Measurements from ENCODE around the gene FIGNL1.

The FIGNL1 gene

GRCh38 chr7:50495746-50496145, 45.6 kb upstream of the FIGNL1 start:
- no peak for DNase-seq (ENCODE audit: extremely low spot score)
- CTCF ChIA-PET: no interaction called here
- no peak for TF ChIP-seq CTBP1 (IDR thresholded peaks at IDR 0.05; ENCODE audit: borderline replicate concordance)
- POLR2A ChIA-PET: no interaction called here

GRCh38 chr7:50492770-50493519, 42.8 kb upstream of the FIGNL1 start:
- no peak for DNase-seq (ENCODE audit: extremely low spot score)
- ChIA-PET CTCF (no interaction called here), POLR2A (no interaction called here)
- TF ChIP-seq HDGF (IDR thresholded peaks at IDR 0.05; ENCODE audit: borderline replicate concordance) (no peak), FOXK2 (IDR thresholded peaks at IDR 0.05) (no peak)

- ChIA-PET POLR2A (no interaction called here), CTCF (no interaction called here)
- TF ChIP-seq FOXK2 (IDR thresholded peaks at IDR 0.05): no peak
- no peak for DNase-seq (ENCODE audit: extremely low spot score)
Measured at GRCh38 chr7:50491943-50492342, 41.8 kb upstream of the FIGNL1 start.

- POLR2A ChIA-PET: no interaction called here
- TF ChIP-seq NFRKB (IDR thresholded peaks at IDR 0.05) (no peak), ELF4 (IDR thresholded peaks at IDR 0.05) (no peak), LEF1 (IDR thresholded peaks at IDR 0.05; ENCODE audit: borderline replicate concordance) (no peak), ZNF384 (IDR thresholded peaks at IDR 0.05) (no peak), SUZ12 (IDR thresholded peaks at IDR 0.05) (no peak), BHLHE40 (IDR thresholded peaks at IDR 0.05; ENCODE audit: borderline replicate concordance) (no peak), CTBP1 (IDR thresholded peaks at IDR 0.05; ENCODE audit: borderline replicate concordance) (no peak), TARDBP (IDR thresholded peaks at IDR 0.05) (no peak), FOXM1 (IDR thresholded peaks at IDR 0.05; ENCODE audit: borderline replicate concordance) (no peak), SP1 (IDR thresholded peaks at IDR 0.05) (no peak), FOXA1 (IDR thresholded peaks at IDR 0.05) (no peak), ARNT (IDR thresholded peaks at IDR 0.05) (no peak), HDGF (IDR thresholded peaks at IDR 0.05; ENCODE audit: borderline replicate concordance) (no peak), PKNOX1 (IDR thresholded peaks at IDR 0.05) (no peak), L3MBTL2 (conservative IDR thresholded peaks at IDR 0.05) (no peak), FOXK2 (IDR thresholded peaks at IDR 0.05) (no peak)
- CTCF ChIA-PET: no interaction called here
- DNase-seq (ENCODE audit: extremely low spot score): no peak
Measured at GRCh38 chr7:50491209-50491608, 41.1 kb upstream of the FIGNL1 start.

- ChIA-PET CTCF (no interaction called here), POLR2A (no interaction called here)
- no peak for DNase-seq (ENCODE audit: extremely low spot score)
- no peak for TF ChIP-seq SP1 (IDR thresholded peaks at IDR 0.05)
Measured at GRCh38 chr7:50488379-50488778, 38.2 kb upstream of the FIGNL1 start.

GRCh38 chr7:50486512-50486911, 36.4 kb upstream of the FIGNL1 start:
- no peak for TF ChIP-seq ELF4 (IDR thresholded peaks at IDR 0.05)
- no peak for TF ChIP-seq FOXM1 (IDR thresholded peaks at IDR 0.05; ENCODE audit: borderline replicate concordance)
- no peak for TF ChIP-seq ZNF384 (IDR thresholded peaks at IDR 0.05)
- no peak for TF ChIP-seq L3MBTL2 (conservative IDR thresholded peaks at IDR 0.05)
- TF ChIP-seq TARDBP (IDR thresholded peaks at IDR 0.05): no peak
- no peak for TF ChIP-seq LEF1 (IDR thresholded peaks at IDR 0.05; ENCODE audit: borderline replicate concordance)
- TF ChIP-seq CTBP1 (IDR thresholded peaks at IDR 0.05; ENCODE audit: borderline replicate concordance): no peak
- no peak for TF ChIP-seq SP1 (IDR thresholded peaks at IDR 0.05)
- no peak for TF ChIP-seq FOXA1 (IDR thresholded peaks at IDR 0.05)
- TF ChIP-seq FOXK2 (IDR thresholded peaks at IDR 0.05): no peak
- TF ChIP-seq HDGF (IDR thresholded peaks at IDR 0.05; ENCODE audit: borderline replicate concordance): no peak
- no peak for DNase-seq (ENCODE audit: extremely low spot score)
- CTCF ChIA-PET: no interaction called here
- POLR2A ChIA-PET: no interaction called here

GRCh38 chr7:50481867-50482266, 31.7 kb upstream of the FIGNL1 start:
- DNase-seq (ENCODE audit: extremely low spot score): no peak
- TF ChIP-seq FOXK2 (IDR thresholded peaks at IDR 0.05) (no peak), TARDBP (IDR thresholded peaks at IDR 0.05) (no peak), SUZ12 (IDR thresholded peaks at IDR 0.05) (no peak), ZNF384 (IDR thresholded peaks at IDR 0.05) (no peak), LEF1 (IDR thresholded peaks at IDR 0.05; ENCODE audit: borderline replicate concordance) (no peak), NFRKB (IDR thresholded peaks at IDR 0.05) (no peak), ELF4 (IDR thresholded peaks at IDR 0.05) (no peak), L3MBTL2 (conservative IDR thresholded peaks at IDR 0.05) (no peak), BHLHE40 (IDR thresholded peaks at IDR 0.05; ENCODE audit: borderline replicate concordance) (no peak), SP1 (IDR thresholded peaks at IDR 0.05) (no peak), CTBP1 (IDR thresholded peaks at IDR 0.05; ENCODE audit: borderline replicate concordance) (no peak), HDGF (IDR thresholded peaks at IDR 0.05; ENCODE audit: borderline replicate concordance) (no peak)
- POLR2A ChIA-PET: no interaction called here
- CTCF ChIA-PET: no interaction called here

- no peak for TF ChIP-seq ELF4 (IDR thresholded peaks at IDR 0.05)
- POLR2A ChIA-PET: no interaction called here
- CTCF ChIA-PET: no interaction called here
- DNase-seq (ENCODE audit: extremely low spot score): no peak
Measured at GRCh38 chr7:50480797-50481196, 30.6 kb upstream of the FIGNL1 start.
